ENCODE results near the gene AGO3. TPM values are rescaled to one million over a fixed set of nuclear protein-coding genes. Genes with fewer than 3 reads are reported as not detected.

Gene AGO3
- total RNA-seq, 2 donors from 2014 or later: 19.4 to 32.7 TPM

- no peaks in the 10 kb centered on the region for H3K9me3 ChIP-seq
- DNase-seq (ENCODE audit: low spot score): no peak
- WGBS: 61% methylated on average over 15 of the region's 15 CpGs
- no peaks in the 10 kb centered on the region for H3K4me1 ChIP-seq (replicated peaks)
- H3K27me3 ChIP-seq (replicated peaks; ENCODE audit: insufficient read depth): no peaks in the 10 kb centered on the region
- H3K27ac ChIP-seq: no peak overlapping the region
- peaks cover 4 to 22% of the 10 kb centered on the region in 2 donors for H3K36me3 ChIP-seq
- intact Hi-C loops (cut with DNase I): loop anchor here (5.0 kb wide), 1 partner anchor 91 kb away; no protein-coding TSS in a partner anchor
- no peak for TF ChIP-seq POLR2AphosphoS5 (IDR thresholded peaks at IDR 0.05)
- no peak for TF ChIP-seq POLR2A (IDR thresholded peaks at IDR 0.05)
- TF ChIP-seq CTCF (IDR thresholded peaks at IDR 0.05): no peak
- H3K4me3 ChIP-seq: no peak overlapping the region
Measured at GRCh38 chr1:36095760-36096405, 165.0 kb downstream of the AGO3 start.

GRCh38 chr1:36096500-36097432, 165.9 kb downstream of the AGO3 start:
- H3K4me3 ChIP-seq: no peak overlapping the region
- H3K9me3 ChIP-seq: no peaks in the 10 kb centered on the region
- no peak overlapping the region for H3K27ac ChIP-seq
- no peak for TF ChIP-seq CTCF (IDR thresholded peaks at IDR 0.05)
- no peak for TF ChIP-seq POLR2AphosphoS5 (IDR thresholded peaks at IDR 0.05)
- no peak for TF ChIP-seq POLR2A (IDR thresholded peaks at IDR 0.05)
- no peaks in the 10 kb centered on the region for H3K4me1 ChIP-seq (replicated peaks)
- H3K27me3 ChIP-seq (replicated peaks; ENCODE audit: insufficient read depth): no peaks in the 10 kb centered on the region
- 73% methylated on average over 13 of the region's 16 CpGs for WGBS
- DNase-seq (ENCODE audit: low spot score): no peak
- H3K36me3 ChIP-seq: peaks cover 4 to 19% of the 10 kb centered on the region in 2 donors
- intact Hi-C loops (cut with DNase I): loop anchor here (5.0 kb wide), 1 partner anchor 91 kb away; no protein-coding TSS in a partner anchor

GRCh38 chr1:36097693-36098585, 167.0 kb downstream of the AGO3 start:
- intact Hi-C loops (cut with DNase I): loop anchor here (5.0 kb wide), 1 partner anchor 89 kb away; no protein-coding TSS in a partner anchor
- Histone ChIP-seq H3K36me3 (peaks cover 2 to 16% of the 10 kb centered on the region in 2 donors), H3K4me3 (no peak overlapping the region), H3K27ac (no peak overlapping the region), H3K27me3 (replicated peaks; ENCODE audit: insufficient read depth) (no peaks in the 10 kb centered on the region), H3K9me3 (no peaks in the 10 kb centered on the region), H3K4me1 (replicated peaks) (no peaks in the 10 kb centered on the region)
- WGBS: 87% methylated on average over 32 of the region's 33 CpGs
- TF ChIP-seq POLR2A (IDR thresholded peaks at IDR 0.05): no peak
- TF ChIP-seq POLR2AphosphoS5 (IDR thresholded peaks at IDR 0.05): no peak
- TF ChIP-seq CTCF (IDR thresholded peaks at IDR 0.05): no peak
- no peak for DNase-seq (ENCODE audit: low spot score)

- TF ChIP-seq POLR2A (IDR thresholded peaks at IDR 0.05) (no peak), CTCF (IDR thresholded peaks at IDR 0.05) (no peak), POLR2AphosphoS5 (IDR thresholded peaks at IDR 0.05) (no peak)
- Histone ChIP-seq H3K4me1 (replicated peaks) (no peaks in the 10 kb centered on the region), H3K4me3 (no peak overlapping the region), H3K27ac (no peak overlapping the region), H3K36me3 (peaks cover 2 to 8% of the 10 kb centered on the region in 2 donors), H3K27me3 (replicated peaks; ENCODE audit: insufficient read depth) (no peaks in the 10 kb centered on the region), H3K9me3 (no peaks in the 10 kb centered on the region)
- 85% methylated on average over 8 of the region's 13 CpGs for WGBS
- intact Hi-C loops (cut with DNase I): loop anchor here (1.0 to 5.0 kb wide), 2 partner anchors 35 to 88 kb away; no protein-coding TSS in a partner anchor
- no peak for DNase-seq (ENCODE audit: low spot score)
Measured at GRCh38 chr1:36098650-36099365, 167.9 kb downstream of the AGO3 start.
